GM19438 (cell line): ENCODE results near the gene LPP.

Source experiments
- ATAC-seq: cut with Tn5 transposase; IDR thresholded peaks from one replicate; pipeline ENCODE4 v1.9.1; 2021; ENCODE audit warnings: low read depth; ENCODE audit not compliant: unreplicated experiment

LPP gene

DNA sequence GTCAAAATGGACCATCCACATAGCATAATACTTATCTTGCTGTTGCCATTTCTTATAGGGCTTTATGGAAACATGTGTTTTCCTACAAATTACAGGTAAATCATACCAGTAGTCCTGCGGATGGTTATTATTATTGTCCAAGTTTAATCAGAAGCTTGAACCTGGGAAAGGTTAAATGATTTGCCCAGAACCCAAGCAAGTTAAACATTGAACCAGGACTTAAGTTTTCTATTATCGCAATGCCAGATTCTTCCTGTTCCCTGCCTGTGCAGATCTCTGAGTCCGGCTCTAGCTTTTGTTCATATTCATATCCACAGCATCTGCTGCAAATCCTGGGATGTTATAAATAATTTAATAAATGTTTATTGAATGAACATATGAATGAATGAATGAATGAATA lies 12.5 kb downstream of the LPP start:
- ATAC-seq: no peak

GRCh38 chr3:188168186-188168585 lies 14.2 kb downstream of the LPP start:
- no peak for ATAC-seq

GRCh38 chr3:188168648-188169047 lies 14.7 kb downstream of the LPP start:
- ATAC-seq: no peak

DNA sequence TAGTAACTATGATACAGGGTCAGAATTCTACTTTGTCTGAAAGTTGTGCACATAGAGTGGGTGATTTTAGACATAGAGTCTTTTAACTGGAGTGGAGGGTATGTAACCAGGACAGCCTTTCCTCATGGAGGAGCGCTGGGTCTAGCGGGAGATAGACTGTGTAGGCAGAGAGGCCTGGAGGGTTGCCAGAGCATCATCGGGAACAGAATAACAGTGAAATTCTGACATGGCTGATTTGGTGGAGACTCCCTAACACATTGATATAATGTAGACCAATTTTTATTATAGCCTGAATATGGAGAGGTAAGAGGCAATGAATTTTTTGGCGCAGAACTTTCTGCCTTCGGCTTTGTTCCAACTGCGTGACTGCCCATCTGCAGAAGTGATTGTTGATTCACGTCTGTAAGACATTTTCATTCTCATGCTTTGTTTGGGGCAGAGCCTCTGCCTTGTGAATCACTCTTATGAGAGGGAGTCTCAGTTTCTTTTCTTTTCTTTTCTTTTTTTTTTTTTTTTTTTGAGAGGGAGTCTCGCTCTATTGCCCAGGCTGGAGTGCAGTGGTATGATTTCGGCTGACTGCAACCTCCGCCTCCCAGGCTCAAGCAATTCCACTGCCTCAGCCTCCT lies 16.0 kb downstream of the LPP start:
- no peak for ATAC-seq

DNA sequence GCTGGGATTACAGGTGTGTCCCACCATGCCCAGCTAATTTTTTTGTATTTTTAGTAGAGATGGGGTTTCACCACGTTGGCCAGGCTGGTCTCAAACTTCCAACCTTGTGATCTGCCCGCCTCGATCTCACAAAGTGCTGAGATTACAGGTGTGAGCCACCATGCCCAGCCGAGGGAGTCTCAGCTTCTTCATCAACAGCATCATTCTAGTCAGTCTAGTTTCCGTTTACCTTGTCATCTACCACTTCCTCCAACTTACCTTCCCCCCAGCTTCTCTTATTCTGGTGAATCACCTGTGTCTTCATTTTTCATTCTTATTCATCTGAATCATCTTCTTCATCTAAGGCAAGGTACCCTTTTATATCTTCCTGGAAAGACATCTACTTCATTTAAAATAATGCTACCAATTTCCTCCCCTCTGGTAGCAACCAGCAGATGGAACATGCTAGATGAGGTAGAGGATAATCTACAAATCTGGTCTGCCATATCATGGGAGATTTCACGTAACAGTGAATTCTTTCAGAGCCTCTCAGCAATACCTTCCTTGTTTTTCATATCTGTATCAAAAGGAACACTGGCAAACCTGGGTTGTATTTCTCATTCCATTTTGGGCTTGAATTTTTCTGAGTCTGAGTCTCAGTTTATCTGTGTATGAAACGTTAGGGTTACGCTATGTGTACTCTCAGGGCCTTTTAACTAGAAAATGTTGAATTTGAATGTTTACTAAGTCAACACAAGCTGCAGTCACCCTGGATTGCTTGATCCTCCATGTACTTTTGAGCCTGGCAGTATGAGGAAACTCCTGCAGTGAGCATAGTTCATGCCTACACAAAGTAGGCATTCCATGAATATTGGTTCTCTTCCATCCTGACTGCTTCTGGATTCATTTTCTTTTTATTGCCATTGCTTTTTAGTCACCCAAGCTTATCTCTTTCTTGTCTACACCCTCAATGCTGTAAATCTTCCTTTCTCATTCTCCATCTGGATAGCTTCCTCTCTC lies 16.8 kb downstream of the LPP start:
- no peak for ATAC-seq

GRCh38 chr3:188171682-188172467 lies 17.9 kb downstream of the LPP start:
- no peak for ATAC-seq

DNA sequence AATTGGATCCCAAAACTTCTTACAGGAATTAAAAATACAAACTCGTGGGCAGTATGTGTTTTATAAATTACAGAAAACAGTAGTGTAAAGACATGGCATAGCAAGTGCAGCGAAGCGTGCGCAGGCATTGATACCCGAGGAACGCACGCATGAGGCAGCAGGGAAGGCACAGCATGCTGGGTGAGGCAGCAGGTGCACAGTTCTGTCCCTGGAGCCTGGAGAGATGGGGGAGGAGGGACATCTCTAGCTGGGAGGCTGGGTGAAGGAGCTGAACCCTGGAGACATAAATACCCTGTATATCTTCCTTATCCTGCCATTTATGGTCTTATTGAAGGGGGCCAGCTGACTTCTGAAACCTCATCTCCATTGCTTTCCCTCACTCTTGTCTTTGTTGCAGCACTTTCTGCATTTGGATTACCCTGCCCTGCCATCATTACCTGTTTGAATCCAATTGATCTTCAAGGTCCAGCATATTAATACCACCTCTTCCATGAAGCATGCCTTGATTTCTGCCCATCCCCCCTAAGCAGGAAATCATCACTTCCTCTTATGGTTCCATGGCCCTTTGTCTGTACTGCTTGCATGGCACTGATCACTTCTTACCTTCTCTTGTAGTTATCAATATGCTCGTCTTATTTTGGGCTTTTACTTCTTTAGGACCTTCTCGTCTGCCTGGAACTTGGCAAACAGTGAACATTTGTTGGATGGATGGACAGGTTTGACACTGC lies 20.5 kb downstream of the LPP start:
- no peak for ATAC-seq

DNA sequence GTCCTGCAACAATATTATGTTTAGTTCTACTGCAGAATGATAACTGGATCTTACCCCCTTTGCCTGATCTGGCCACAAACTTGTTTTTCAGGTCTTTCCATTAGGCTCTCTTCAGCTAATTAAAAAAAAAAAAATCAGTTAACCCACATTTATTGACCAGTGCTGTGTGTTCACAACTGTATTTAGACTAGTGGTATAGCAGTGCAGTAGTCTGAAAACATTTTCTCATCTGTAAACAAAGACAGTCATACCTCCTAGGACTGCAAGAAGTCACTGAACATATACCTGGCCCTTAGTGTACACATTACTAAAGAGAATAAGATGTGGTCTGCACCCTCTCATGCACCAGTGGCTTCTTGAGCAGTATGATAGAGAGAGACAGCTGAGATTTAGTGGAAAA lies 22.5 kb downstream of the LPP start:
- no peak for ATAC-seq

GRCh38 chr3:188176884-188177283 lies 22.9 kb downstream of the LPP start:
- no peak for ATAC-seq

DNA sequence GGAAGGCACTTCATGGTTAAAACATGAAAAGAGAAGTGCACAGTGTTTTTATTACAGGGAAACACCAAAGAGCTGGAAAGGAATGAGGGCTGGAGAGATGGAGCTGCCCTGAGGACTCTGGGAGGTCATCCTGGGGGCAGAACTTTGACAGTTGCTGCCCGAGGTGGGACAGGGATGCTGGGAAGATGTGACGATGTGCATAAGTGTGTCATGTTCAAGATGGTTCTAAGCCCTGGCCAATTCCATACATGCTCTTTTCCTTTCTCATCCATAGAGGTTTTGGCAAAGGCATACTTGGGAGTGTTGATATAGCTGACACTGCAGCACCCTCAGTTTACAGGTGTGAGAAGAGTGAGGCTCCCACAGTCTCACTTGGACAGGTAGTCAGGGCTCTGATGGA lies 23.8 kb downstream of the LPP start:
- ATAC-seq: no peak

DNA sequence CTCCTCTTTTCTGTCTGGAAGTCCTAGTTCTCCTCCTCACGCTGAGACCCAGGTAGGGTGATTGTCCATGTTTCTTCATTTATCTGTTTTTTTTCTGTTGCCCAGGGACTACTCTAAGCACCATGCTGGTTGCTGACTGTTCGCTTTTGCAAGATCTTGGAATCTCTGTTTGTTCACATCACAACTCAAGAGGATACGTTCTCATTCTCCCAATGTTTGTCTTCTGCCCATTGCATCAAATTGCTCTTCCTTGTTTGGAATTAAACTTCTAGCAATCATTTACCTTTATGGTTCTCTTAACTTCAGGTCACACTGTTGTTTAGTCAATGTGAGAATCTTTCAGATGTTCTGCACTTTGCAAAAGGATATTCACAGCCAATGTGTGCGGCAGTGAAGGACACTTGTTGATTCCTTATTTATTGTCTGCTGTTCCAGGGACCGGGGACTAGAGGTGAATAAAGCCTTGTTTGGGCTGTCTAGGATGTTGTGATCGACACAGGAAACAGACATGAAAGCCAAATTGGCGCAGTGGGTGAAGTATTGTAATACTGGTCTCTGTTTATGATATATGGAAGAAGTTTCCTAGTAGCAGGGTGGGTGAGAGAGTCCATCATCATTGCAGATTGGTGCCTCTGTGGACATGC lies 24.5 kb downstream of the LPP start:
- ATAC-seq: no peak

GRCh38 chr3:188179006-188179966 lies 25.3 kb downstream of the LPP start:
- ATAC-seq: no peak

DNA sequence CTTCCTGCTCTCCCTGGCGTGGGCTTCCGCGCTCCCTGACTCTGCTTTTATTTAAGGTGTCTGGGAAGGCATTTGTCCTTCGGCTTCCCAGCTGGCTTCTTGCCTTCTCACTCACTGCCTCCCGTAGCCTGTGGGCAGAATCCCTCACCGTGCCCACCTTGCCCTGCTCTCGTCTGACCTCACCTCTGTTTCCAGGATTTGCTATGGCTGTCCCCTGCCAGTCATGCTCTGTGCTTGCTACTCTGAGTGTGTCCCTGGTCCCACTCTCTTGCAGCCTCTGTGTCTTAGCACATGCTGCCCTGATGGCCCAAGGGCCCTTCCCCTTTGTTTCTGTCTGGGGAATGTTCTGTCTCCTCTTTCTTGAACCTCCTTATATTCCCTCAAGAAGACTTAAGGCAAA lies 26.2 kb downstream of the LPP start:
- ATAC-seq: no peak

GRCh38 chr3:188183452-188183851 lies 29.5 kb downstream of the LPP start:
- no peak for ATAC-seq

DNA sequence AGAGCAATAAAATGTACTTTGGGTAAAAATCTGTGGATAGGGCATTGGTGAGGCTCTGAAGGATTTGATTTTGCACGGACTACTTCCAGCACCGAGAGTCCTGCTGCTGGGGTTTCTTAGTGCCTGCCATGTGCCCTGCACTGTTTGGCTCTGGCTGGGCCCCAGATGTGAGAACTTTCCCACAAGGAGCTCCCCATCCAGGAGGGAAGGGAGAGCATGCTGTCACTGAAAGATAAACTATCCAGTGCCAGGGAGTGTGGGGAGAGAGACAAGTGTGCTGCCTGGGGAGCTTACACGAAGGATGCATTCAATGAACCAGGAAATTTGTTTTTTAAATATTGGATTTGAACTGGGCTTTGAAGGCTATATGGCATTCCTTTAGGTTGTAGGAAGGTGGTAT lies 30.2 kb downstream of the LPP start:
- ATAC-seq: no peak

DNA sequence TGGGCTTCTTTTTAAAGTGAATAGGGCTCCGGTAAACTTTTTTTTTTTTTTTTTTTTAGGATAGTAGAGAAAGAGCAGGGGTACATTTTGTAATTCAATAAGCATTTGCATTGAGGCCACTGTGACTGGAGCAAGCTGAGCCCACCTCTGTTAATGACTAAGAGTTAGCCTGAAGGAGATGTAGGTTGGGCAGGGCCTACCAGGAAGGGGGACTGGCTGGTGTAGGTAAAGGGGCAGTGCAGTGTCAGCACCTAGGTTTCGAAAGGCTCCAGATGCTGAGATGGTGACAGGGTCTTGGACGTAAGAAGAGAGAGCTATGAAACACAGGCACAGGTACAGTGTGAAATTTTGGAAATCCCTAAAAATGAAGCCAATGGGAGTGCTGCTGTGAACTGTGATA lies 30.7 kb downstream of the LPP start:
- ATAC-seq: no peak

DNA sequence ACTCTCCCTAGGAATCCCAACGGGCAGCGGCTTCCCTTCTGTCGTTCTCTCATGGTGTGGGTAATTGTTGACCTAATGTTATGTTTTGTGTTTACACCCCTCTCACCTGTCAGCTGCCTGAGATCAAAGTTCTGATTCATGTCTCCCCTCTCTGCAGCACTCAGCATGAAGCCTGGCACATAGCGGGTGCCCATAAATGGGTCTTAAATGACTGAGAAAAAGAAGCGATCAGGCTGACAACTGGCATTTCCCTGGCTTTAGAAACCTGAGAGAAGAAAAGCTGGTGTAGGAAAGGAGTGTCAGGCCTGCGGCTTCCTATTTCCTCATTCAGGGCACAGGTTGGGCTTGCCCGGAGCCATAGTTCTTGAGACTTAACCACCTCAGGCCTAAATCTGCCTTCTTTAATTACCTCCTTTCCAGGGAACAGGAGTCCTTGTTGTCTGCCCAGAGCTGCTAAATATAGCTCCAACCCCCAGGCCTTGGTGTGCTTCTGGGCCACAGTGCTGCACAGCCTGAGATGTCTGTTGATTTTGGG lies 31.8 kb downstream of the LPP start:
- no peak for ATAC-seq

DNA sequence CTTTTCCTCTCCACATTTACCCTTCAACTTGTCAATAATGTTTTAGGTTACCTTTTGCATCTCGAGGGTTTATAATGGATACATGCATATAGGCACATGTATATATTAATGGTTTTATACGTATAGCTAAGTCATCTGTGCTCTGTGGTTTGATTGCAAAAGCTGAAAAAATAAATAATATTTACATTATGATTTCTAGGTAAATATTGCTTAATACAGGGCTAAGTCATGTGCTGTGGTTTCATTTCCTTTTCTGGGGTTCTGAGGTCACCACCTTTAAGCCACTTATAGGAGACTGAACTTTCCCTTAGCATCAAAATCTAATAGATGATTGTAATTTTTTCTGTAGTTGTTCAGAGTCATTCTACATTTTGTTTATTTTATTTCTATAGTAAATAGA lies 33.1 kb downstream of the LPP start:
- ATAC-seq: no peak

GRCh38 chr3:188188911-188189310 lies 35.0 kb downstream of the LPP start:
- no peak for ATAC-seq
